HG03439 (cell line): ENCODE data around the gene PPP2R1A.
"Not testable (repeated sequence)": the region's sequence is repeated elsewhere in the genome, so short reads cannot be mapped to it uniquely, and the experiment has no call there.

ENCODE experiments used
- ATAC-seq: cut with Tn5 transposase; IDR thresholded peaks from one replicate; pipeline ENCODE4 v1.9.1; 2021; ENCODE audit warnings: mild to moderate bottlenecking, moderate library complexity; ENCODE audit not compliant: unreplicated experiment

The PPP2R1A gene

DNA sequence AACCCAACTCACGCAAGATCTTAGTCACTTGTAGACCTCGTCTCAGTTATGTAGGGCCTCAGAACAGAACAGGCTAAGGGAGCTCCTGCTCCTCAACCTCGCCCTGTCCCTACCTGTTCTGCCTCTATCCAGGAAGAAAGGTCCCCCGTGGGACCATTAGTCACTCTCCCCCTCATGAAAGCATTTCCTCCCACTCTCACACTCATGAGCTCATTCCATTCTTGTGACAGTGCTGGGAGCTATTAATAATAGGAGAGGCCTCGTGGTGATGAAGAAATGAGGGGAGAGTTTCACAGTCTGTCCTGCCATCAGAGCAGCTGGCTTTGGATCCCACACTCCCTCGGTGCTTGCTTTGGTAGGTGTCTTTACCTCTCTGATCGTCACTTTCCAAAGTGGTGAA is 10.2 kb downstream of the PPP2R1A start:
- ATAC-seq = no peak

DNA sequence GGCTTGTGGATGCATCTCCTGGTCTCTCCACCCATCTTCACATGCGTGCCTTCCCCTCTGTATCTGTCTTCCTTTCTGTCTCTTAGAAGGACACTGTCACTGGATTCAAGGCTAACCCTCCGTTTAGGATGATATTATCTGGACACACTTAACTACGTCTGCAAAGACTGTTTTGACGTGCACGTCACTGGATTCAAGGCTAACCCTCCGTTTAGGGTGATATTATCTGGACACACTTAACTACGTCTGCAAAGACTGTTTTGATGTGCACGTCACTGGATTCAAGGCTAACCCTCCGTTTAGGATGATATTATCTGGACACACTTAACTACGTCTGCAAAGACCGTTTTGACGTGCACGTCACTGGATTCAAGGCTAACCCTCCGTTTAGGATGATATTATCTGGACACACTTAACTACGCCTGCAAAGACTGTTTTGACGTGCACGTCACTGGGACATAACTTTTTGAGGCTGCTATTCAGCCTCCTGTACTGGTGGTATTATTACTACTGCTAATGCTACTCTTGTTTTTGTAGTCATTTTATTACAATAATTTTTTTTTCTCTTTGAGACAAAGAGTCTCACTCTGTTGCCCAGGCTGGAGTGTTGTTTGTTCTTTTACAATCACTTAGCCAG is 11.0 kb downstream of the PPP2R1A start:
- not testable (repeated sequence) for ATAC-seq

DNA sequence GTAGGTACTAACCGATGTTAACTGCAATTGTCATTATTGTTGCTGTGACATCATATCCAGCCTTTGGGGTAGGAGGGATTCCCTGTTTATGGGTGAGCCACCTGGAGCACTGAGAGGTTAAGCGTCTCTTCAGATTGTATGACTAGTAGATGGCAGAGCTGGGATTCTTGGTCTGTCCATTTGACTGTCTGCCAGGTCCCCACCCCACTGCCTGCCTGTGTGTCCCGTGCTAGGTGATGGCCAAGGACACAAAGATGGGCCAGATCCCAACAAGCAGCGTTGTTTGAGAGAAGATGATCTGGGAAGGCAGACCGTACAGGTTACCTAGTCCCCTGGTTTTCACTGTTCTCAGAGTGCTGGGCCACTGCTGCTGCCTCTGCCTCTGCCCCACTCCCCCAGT is 16.6 kb downstream of the PPP2R1A start:
- ATAC-seq = no peak

GRCh38 chr19:52211203-52211602 is 21.4 kb downstream of the PPP2R1A start:
- ATAC-seq = no peak

DNA sequence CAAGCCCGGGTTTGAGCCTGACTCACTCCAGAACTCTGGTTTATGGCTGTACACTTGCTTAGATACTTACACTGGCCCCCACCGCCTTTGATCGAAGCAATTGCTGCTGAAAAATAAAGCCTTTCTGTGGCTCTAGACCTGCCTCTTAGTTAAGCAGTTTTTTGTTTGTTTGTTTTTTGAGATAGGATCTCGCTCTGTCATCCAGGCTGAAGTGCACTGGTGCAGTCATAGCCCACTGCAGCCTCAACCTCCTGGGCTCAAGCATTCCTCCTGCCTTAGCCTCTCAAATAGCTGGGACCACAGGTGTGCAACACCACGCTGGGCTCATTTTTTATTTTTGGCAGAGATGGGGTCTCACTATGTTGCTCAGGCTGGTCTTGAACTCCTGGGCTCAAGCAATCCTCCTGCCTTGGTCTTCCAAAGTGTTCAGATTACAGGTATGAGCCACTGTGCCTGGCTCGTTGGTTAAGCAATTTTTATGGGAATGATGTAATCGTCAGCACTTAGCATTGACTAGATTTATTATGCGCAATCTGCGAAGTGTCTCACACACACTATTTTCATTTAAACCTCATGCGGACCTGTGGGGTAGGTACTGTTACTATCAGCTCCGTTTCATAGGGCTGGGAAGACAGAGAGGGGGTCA is 22.2 kb downstream of the PPP2R1A start:
- ATAC-seq = no peak

- ATAC-seq = no peak
These were observed 22.9 kb downstream of the PPP2R1A start for GRCh38 chr19:52212572-52213255.

- ATAC-seq = no peak
These were observed 24.4 kb downstream of the PPP2R1A start for GRCh38 chr19:52214241-52214640.

DNA sequence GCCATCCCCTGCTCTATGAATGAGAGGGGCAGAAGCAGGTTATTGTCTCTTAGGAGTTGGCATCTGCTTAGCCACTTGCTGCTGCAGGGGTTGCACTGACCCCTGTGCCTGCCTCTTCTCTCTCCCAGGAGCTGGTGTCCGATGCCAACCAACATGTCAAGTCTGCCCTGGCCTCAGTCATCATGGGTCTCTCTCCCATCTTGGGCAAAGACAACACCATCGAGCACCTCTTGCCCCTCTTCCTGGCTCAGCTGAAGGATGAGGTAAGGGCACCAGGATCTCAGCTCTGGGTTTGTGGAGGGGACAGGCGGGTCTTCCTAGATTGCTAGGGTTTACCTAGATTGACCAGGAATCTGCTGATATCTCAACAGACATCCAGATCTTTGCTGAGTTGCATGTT is 26.5 kb downstream of the PPP2R1A start:
- no peak for ATAC-seq

GRCh38 chr19:52217576-52217975 is 27.7 kb downstream of the PPP2R1A start:
- ATAC-seq = no peak

DNA sequence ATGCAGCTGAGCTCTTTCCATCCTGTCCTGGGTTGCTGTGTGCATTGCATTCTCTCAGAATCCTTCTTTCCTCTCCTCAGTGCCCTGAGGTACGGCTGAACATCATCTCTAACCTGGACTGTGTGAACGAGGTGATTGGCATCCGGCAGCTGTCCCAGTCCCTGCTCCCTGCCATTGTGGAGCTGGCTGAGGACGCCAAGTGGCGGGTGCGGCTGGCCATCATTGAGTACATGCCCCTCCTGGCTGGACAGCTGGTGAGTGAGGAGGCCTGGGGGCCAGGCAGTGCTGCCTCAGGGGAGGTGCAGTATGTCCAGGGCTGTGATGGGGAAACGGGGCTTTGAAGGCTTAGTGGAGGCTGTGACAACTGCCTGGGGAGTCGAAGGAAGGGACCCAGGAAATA is 29.8 kb downstream of the PPP2R1A start:
- ATAC-seq = no peak

DNA sequence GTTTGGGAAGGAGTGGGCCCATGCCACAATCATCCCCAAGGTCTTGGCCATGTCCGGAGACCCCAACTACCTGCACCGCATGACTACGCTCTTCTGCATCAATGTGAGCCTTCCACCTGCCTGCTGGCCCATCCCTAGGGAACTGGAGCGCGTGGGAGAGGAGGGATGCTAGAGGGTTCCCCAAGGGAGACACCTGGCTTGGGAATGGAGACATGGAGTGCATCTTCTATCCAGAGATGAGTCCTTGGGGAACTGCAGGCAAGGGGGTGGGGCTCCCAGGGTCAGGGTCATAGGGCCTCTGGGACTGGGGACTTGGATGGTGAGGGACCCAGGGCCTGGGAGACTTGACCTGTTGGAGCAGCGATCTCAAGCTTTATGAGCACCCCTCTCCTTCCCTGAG is 31.2 kb downstream of the PPP2R1A start:
- ATAC-seq = no peak

- no peak for ATAC-seq
These were observed 32.1 kb downstream of the PPP2R1A start for GRCh38 chr19:52221831-52222375.

GRCh38 chr19:52224211-52224610 is 34.4 kb downstream of the PPP2R1A start:
- ATAC-seq = no peak

GRCh38 chr19:52226652-52227051 is 36.8 kb downstream of the PPP2R1A start:
- no peak for ATAC-seq

DNA sequence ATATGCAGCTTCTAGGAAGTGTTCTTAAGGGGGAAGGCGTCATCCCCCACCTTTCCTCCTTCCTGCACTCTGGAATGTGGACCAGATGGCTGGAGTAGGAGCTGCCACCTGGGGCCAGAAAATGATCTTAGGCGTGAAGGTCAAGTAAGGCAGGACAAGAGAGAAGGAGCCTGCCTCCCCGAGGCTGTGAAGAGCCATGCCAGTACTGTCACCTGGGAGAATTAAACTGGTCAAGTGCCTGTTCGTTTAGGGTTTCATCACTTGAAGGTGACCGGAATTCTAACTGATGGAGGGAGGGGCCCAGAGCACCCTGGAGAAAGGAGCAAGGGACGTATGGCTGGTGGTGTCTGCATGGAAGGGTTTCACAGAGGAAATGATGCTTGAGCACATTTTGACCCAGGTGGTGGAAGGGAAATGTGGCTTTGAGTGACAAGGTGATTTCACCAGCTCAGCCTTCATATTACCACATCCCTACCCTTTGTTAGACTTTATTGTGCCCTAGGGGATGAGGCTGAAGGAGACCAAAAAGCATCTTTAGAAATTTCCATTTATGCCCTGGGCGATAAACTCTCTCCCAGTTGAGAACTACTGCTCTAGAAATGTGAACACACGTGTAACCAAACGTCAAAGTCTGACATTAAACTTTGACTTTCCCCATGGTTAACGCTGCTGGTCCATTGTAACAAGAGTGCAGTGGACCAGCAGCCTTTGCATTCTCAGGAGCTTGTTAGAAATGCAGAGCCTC is 37.5 kb downstream of the PPP2R1A start:
- no peak for ATAC-seq

GRCh38 chr19:52227980-52228379 is 38.1 kb downstream of the PPP2R1A start:
- no peak for ATAC-seq

GRCh38 chr19:52229524-52229923 is 39.7 kb downstream of the PPP2R1A start:
- ATAC-seq = no peak

- ATAC-seq = no peak
These were observed 40.8 kb downstream of the PPP2R1A start for GRCh38 chr19:52230685-52231084.

GRCh38 chr19:52231154-52231910 is 41.5 kb downstream of the PPP2R1A start:
- no peak for ATAC-seq

- no peak for ATAC-seq
These were observed 44.6 kb downstream of the PPP2R1A start for GRCh38 chr19:52234406-52234805.

DNA sequence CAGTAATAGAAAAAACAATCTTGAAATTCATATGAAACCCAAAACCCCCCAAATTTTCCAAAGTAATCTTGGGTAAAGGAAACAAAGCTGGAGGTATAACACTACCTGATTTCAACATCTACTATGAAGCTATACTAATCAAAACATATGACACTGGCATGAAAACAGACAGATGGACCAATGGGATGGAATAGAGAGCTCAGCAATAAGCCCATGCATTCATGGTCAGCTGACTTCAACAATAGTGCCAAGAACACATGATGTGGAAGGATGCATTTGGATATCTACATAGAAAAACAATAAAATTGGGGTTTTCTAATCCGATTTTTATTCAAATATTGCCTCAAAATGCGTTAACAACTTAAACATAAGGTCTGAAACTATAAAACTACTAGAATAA is 47.3 kb downstream of the PPP2R1A start:
- no peak for ATAC-seq
